Astrocyte (in vitro differentiated cells and primary cell): ENCODE measurements around the gene PRR12. TPM values are rescaled to one million over a fixed set of nuclear protein-coding genes. Genes with fewer than 3 reads are reported as not detected.

Experiments used
- DNase-seq: peaks from one replicate; pipeline ENCODE4 v3.0.0-alpha.2; 2010; ENCODE audit warnings: low read depth
- FAIRE-seq: peaks from 2 replicates; lab custom pipeline; 2011; peaks lifted over from hg19 to GRCh38; lab: Jason Lieb, UNC
- H2AFZ ChIP-seq: 2 replicates; pipeline ENCODE4 v1.6.0; 2012; ENCODE audit warnings: low read depth, low read length, inconsistent platforms
- H3K27ac ChIP-seq: 2 replicates; pipeline ENCODE4 v1.5.1; 2011; ENCODE audit warnings: low read depth, low read length, inconsistent platforms
- H3K27me3 ChIP-seq: 2 replicates; pipeline ENCODE4 v1.6.0; 2011; ENCODE audit warnings: low read length, inconsistent platforms; ENCODE audit not compliant: insufficient read depth
- H3K36me3 ChIP-seq: 2 replicates; pipeline ENCODE4 v1.5.1; 2011; ENCODE audit warnings: low read length, inconsistent platforms; ENCODE audit not compliant: insufficient read depth
- H3K4me1 ChIP-seq: 2 replicates; pipeline ENCODE4 v1.5.1; 2011; ENCODE audit warnings: low read length, inconsistent platforms; ENCODE audit not compliant: insufficient read depth
- H3K4me2 ChIP-seq: 2 replicates; pipeline ENCODE4 v1.6.0; 2012; ENCODE audit warnings: low read length, inconsistent platforms
- H3K4me3 ChIP-seq: 2 replicates; pipeline ENCODE4 v1.5.1; 2011; ENCODE audit warnings: low read depth, mild to moderate bottlenecking, low read length, inconsistent platforms; ENCODE audit not compliant: insufficient read depth
- H3K79me2 ChIP-seq: 2 replicates; pipeline ENCODE4 v1.6.0; 2012; ENCODE audit warnings: mild to moderate bottlenecking, low read length, inconsistent platforms; ENCODE audit not compliant: insufficient read depth
- H3K9ac ChIP-seq: 2 replicates; pipeline ENCODE4 v1.6.0; 2012; ENCODE audit warnings: mild to moderate bottlenecking, low read length, inconsistent platforms
- H3K9me3 ChIP-seq: 2 replicates; pipeline ENCODE4 v1.5.1; 2012; ENCODE audit warnings: low read depth, mild to moderate bottlenecking, low read length, inconsistent platforms; ENCODE audit not compliant: insufficient read depth
- H4K20me1 ChIP-seq: 2 replicates; pipeline ENCODE4 v1.6.0; 2012; ENCODE audit warnings: low read length, inconsistent platforms; ENCODE audit not compliant: insufficient read depth
- H3K27ac Mint-ChIP-seq: one replicate; pipeline ENCODE4 v1.8.0; 2021; ENCODE audit warnings: mild to moderate bottlenecking, mixed read lengths; ENCODE audit not compliant: unreplicated experiment
- H3K27me3 Mint-ChIP-seq: one replicate; pipeline ENCODE4 v1.8.0; 2021; ENCODE audit warnings: low read depth, mixed read lengths; ENCODE audit not compliant: unreplicated experiment
- H3K36me3 Mint-ChIP-seq: one replicate; pipeline ENCODE4 v1.8.0; 2021; ENCODE audit warnings: low read depth, mixed read lengths; ENCODE audit not compliant: unreplicated experiment
- H3K4me1 Mint-ChIP-seq: one replicate; pipeline ENCODE4 v1.8.0; 2021; ENCODE audit warnings: low read depth, mixed read lengths; ENCODE audit not compliant: unreplicated experiment
- H3K4me3 Mint-ChIP-seq: one replicate; pipeline ENCODE4 v1.8.0; 2021; ENCODE audit warnings: mild to moderate bottlenecking, moderate library complexity, mixed read lengths; ENCODE audit not compliant: unreplicated experiment
- H3K9me3 Mint-ChIP-seq: one replicate; pipeline ENCODE4 v1.8.0; 2021; ENCODE audit warnings: mild to moderate bottlenecking, mixed read lengths; ENCODE audit not compliant: unreplicated experiment
- CTCF ChIP-seq: IDR thresholded peaks from 2 replicates; pipeline ENCODE4 v1.5.1; 2011; ENCODE audit warnings: low read depth, mild to moderate bottlenecking, inconsistent platforms, low read length, moderate library complexity; ENCODE audit not compliant: insufficient read depth
- EZH2 ChIP-seq: IDR thresholded peaks from 2 replicates; pipeline ENCODE4 v1.6.1; 2012; ENCODE audit warnings: mild to moderate bottlenecking, low read length, inconsistent platforms; ENCODE audit not compliant: insufficient read depth
- total RNA-seq: library from RNA; stranded (reverse); gene quantifications from 2 replicates; pipeline ENCODE4 v1.2.1, GENCODE V29; 2021

PRR12 gene
- total RNA-seq, 1 donor from 2014 or later: 29.7 TPM

- FAIRE-seq: no peak
- H3K4me2 ChIP-seq: peak overlapping the region; percentile 92
- DNase-seq: no peak
- H3K27me3 ChIP-seq: no peaks in the 10 kb centered on the region
- peaks cover 7% of the 10 kb centered on the region for H3K4me1 Mint-ChIP-seq
- peaks cover 7% of the 10 kb centered on the region for H3K4me1 ChIP-seq
- no peaks in the 10 kb centered on the region for H3K36me3 Mint-ChIP-seq
- H3K36me3 ChIP-seq: peaks cover 7% of the 10 kb centered on the region
- H3K27ac Mint-ChIP-seq: no peak overlapping the region
- H3K4me3 Mint-ChIP-seq: peak overlapping the region; percentile 97
- H4K20me1 ChIP-seq: peaks cover 25% of the 10 kb centered on the region
- peak overlapping the region; percentile 97 for H3K4me3 ChIP-seq
- no peak overlapping the region for H3K27ac ChIP-seq
- H3K9me3 Mint-ChIP-seq: no peaks in the 10 kb centered on the region
- H3K9ac ChIP-seq: peak overlapping the region; percentile 95
- H2AFZ ChIP-seq: no peak overlapping the region
- TF ChIP-seq CTCF (no peak), EZH2 (no peak)
- no peaks in the 10 kb centered on the region for H3K9me3 ChIP-seq
- no peaks in the 10 kb centered on the region for H3K27me3 Mint-ChIP-seq
- H3K79me2 ChIP-seq: peaks cover 53% of the 10 kb centered on the region
Observed at GRCh38 chr19:49579193-49579592, 11.8 kb upstream of the PRR12 start.

- peak overlapping the region; percentile 97 for H3K4me3 Mint-ChIP-seq
Observed at GRCh38 chr19:49579947-49580263, 11.1 kb upstream of the PRR12 start.

More at GRCh38 chr19:49579947-49580263, 11.1 kb upstream of the PRR12 start:
- H3K79me2 ChIP-seq: peaks cover 49% of the 10 kb centered on the region
- H3K27ac ChIP-seq: peak overlapping the region; percentile 47
- no peaks in the 10 kb centered on the region for H3K27me3 ChIP-seq
- H3K27ac Mint-ChIP-seq: peak overlapping the region; percentile 95
- no peaks in the 10 kb centered on the region for H3K9me3 ChIP-seq
- DNase-seq (no peak), FAIRE-seq (no peak)
- H3K4me2 ChIP-seq: peak overlapping the region; percentile 92
- H3K27me3 Mint-ChIP-seq: no peaks in the 10 kb centered on the region
- H3K4me3 ChIP-seq: peak overlapping the region; percentile 97
- H2AFZ ChIP-seq: peak overlapping the region; percentile 68
- H3K9ac ChIP-seq: peak overlapping the region; percentile 95
- H3K36me3 Mint-ChIP-seq: no peaks in the 10 kb centered on the region
- peaks cover 7% of the 10 kb centered on the region for H3K4me1 Mint-ChIP-seq
- TF ChIP-seq CTCF: no peak
- no peak for TF ChIP-seq EZH2
- H3K4me1 ChIP-seq: peaks cover 7% of the 10 kb centered on the region
- peaks cover 22% of the 10 kb centered on the region for H4K20me1 ChIP-seq
- peaks cover 4% of the 10 kb centered on the region for H3K36me3 ChIP-seq
- H3K9me3 Mint-ChIP-seq: no peaks in the 10 kb centered on the region
